Central memory CD8-positive, alpha-beta T cell (primary cell): Measurements from ENCODE around the gene TMEM182.

Experiments
- ATAC-seq: fragments of 150-1000 bp; cut with Tn5 transposase; replicated peaks from 2 replicates; pipeline ENCODE4 v1.10.0; 2022; ENCODE audit warnings: mild to moderate bottlenecking, moderate FRiP score, moderate number of reproducible peaks; ENCODE audit not compliant: poor library complexity, severe bottlenecking; ENCODE audit errors: extremely low read depth
- DNase-seq, 2 donors: peaks; one replicate each; pipeline ENCODE4 v3.0.0; 2021; ENCODE audit warnings: low spot score in 2 of 2
- H3K27ac Mint-ChIP-seq: one replicate; pipeline ENCODE4 v1.8.0; 2022; ENCODE audit warnings: low read depth, mild to moderate bottlenecking, moderate library complexity, mixed read lengths
- H3K27me3 Mint-ChIP-seq: one replicate; pipeline ENCODE4 v1.8.0; 2022; ENCODE audit warnings: mixed read lengths
- H3K36me3 Mint-ChIP-seq: one replicate; pipeline ENCODE4 v1.8.0; 2022; ENCODE audit warnings: mild to moderate bottlenecking, moderate library complexity, mixed read lengths; ENCODE audit not compliant: insufficient read depth
- H3K4me1 Mint-ChIP-seq: one replicate; pipeline ENCODE4 v1.8.0; 2022; ENCODE audit warnings: mixed read lengths
- H3K4me3 Mint-ChIP-seq: one replicate; pipeline ENCODE4 v1.8.0; 2022; ENCODE audit warnings: mild to moderate bottlenecking, moderate library complexity, mixed read lengths
- H3K9me3 Mint-ChIP-seq: one replicate; pipeline ENCODE4 v1.8.0; 2022; ENCODE audit warnings: mixed read lengths

The TMEM182 gene

DNA sequence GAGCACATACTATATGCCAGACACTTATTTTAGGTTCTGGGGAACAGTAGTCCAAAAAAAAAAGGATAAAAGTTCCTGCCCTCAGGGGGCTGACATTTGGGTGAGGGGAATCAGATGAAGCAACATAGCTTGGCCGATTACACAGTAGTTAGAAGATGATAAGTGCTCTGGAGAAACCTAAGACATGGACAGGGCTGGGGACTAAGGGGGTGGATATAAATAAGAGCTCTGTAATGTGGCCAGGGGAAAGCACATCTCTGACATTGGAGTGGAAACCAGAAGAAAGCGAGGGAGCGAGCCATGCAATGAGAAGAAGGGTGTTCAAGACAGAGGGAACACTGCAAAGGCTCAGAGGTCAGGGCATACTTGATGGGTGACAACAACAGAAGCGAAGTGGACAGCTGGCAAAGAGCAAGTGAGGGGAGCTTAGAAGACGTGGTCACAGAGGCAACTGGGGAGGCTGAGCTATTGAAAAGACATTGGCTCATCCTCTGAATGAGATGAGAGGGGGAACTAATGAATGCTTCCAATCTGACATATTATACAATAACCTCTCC is 11.4 kb downstream of the TMEM182 start:
- H3K4me3 Mint-ChIP-seq, result no peak overlapping the region
- no peak for ATAC-seq
- no peak for DNase-seq
- H3K9me3 Mint-ChIP-seq, result no peaks in the 10 kb centered on the region
- H3K4me1 Mint-ChIP-seq, result no peaks in the 10 kb centered on the region
- peaks cover 2% of the 10 kb centered on the region for H3K36me3 Mint-ChIP-seq
- no peak overlapping the region for H3K27ac Mint-ChIP-seq
- H3K27me3 Mint-ChIP-seq, result no peaks in the 10 kb centered on the region

DNA sequence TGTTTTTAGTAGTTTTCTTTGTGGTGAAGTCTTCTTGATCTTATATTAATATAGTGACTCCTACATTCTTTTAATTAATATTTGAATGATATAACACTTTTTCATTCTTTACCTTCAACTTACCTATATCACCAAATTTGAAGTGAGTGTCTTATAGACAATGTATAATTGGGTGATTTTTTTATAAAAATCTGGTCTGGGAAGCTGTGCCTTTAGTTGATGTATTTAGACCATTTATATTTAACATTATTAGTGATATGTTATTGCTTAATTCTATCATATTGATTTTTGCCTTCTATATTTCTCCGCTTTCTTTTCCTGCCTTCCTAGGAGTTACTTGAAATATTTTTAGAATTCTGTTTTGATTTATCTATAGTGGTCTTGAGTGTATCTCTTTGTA is 16.4 kb downstream of the TMEM182 start:
- no peak overlapping the region for H3K4me3 Mint-ChIP-seq
- H3K27ac Mint-ChIP-seq, result no peak overlapping the region
- H3K4me1 Mint-ChIP-seq, result peaks cover 11% of the 10 kb centered on the region
- ATAC-seq (no peak), DNase-seq (no peak)
- H3K27me3 Mint-ChIP-seq, result no peaks in the 10 kb centered on the region
- no peaks in the 10 kb centered on the region for H3K36me3 Mint-ChIP-seq
- H3K9me3 Mint-ChIP-seq, result no peaks in the 10 kb centered on the region

DNA sequence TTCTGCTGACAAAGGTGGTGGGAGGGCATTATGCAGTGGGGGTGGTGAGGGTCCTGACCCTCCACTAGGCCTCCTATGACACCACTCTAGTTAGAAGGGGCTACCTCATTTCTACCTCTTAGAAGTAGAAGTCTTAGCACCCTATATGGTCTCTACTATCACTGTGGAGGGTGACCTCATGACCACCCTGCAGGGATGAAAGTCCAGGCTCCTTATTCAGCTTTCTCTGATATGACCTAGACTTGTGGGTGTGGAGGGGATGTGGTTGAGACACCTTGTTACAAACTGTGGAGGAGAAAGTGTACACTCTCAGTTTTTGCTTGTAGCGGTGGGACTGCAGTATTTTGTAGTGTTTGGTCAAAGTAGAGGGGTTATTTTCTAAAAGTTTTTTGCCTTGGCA is 18.6 kb downstream of the TMEM182 start:
- Mint-ChIP-seq H3K4me1 (peaks cover 11% of the 10 kb centered on the region), H3K27me3 (no peaks in the 10 kb centered on the region), H3K27ac (no peak overlapping the region), H3K4me3 (no peak overlapping the region), H3K9me3 (no peaks in the 10 kb centered on the region), H3K36me3 (no peaks in the 10 kb centered on the region)
- ATAC-seq (no peak), DNase-seq (no peak)

DNA sequence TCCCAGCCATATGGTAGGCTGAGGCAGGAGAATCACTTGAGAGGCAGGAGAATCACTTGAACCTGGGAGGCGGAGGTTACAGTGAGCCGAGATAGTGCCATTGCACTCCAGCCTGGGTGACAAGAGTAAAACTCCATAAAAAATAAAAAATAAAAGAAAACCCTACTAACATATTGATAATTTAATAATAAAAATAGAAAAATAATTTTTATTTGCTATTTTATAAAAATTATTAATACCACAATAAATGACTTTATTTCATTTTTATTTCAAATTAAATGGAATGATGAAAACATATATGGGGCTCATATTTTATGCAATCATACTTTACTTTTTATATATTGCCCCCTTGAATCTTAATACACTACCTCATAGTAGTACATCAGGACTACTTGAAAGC is 20.4 kb downstream of the TMEM182 start:
- Mint-ChIP-seq H3K27me3 (no peaks in the 10 kb centered on the region), H3K4me3 (no peak overlapping the region), H3K36me3 (no peaks in the 10 kb centered on the region), H3K27ac (no peak overlapping the region), H3K4me1 (peaks cover 11% of the 10 kb centered on the region), H3K9me3 (no peaks in the 10 kb centered on the region)
- no peak for DNase-seq
- ATAC-seq, result no peak

DNA sequence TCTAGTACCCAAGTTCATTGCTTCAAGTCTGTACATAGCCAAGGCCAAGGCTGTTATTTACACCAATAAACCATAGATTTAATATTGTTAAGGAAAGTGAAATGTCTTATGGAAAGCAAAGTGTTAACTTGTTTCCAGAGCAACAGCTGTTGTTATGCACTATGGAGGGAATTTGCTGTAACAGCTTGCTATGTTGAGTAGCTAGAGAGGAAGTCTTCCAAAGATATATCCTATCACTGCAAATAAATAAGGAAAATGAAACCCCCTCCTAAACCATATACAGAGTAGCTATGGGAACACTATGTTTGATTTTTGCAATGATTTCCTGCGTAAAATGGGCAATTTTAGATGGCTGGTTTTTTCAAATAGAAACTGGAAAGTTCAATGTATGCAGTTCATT is 21.1 kb downstream of the TMEM182 start:
- H3K4me3 Mint-ChIP-seq, result no peak overlapping the region
- no peaks in the 10 kb centered on the region for H3K27me3 Mint-ChIP-seq
- H3K36me3 Mint-ChIP-seq, result no peaks in the 10 kb centered on the region
- peaks cover 11% of the 10 kb centered on the region for H3K4me1 Mint-ChIP-seq
- DNase-seq (no peak), ATAC-seq (no peak)
- no peaks in the 10 kb centered on the region for H3K9me3 Mint-ChIP-seq
- no peak overlapping the region for H3K27ac Mint-ChIP-seq

DNA sequence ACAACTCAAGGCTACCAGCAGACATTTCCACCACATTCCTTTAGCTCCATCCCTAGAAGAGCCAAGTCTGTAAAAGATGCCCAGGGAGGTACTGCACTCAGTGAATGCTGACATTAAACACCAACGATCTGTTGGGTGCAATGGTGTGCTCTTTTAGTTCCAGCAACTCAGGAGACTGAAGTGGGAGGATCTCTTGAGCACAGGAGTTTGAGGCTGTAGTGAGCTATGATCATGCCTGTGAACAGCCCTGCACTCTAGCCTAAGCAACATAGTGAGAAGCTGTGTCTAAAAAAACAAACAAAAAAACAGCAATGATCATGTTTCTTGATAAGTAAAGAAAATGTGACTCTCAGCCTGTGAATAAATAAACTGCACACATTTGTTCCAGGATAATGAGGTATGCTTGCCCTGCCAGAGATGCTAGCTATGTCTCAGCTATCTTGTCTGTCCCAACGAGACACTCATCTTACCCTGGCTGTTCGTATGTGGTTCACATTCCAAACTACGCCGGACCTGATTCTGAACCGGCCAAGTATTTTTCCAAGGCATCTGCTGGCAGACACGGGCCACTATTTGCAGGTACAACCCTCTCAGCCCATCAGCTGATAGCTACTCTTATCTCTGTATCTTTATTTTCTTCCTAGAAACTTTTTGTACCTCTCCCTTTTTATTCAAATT is 21.8 kb downstream of the TMEM182 start:
- Mint-ChIP-seq H3K27ac (no peak overlapping the region), H3K27me3 (no peaks in the 10 kb centered on the region), H3K4me3 (no peak overlapping the region), H3K9me3 (no peaks in the 10 kb centered on the region), H3K36me3 (no peaks in the 10 kb centered on the region), H3K4me1 (peaks cover 11% of the 10 kb centered on the region)
- DNase-seq (no peak), ATAC-seq (no peak)

DNA sequence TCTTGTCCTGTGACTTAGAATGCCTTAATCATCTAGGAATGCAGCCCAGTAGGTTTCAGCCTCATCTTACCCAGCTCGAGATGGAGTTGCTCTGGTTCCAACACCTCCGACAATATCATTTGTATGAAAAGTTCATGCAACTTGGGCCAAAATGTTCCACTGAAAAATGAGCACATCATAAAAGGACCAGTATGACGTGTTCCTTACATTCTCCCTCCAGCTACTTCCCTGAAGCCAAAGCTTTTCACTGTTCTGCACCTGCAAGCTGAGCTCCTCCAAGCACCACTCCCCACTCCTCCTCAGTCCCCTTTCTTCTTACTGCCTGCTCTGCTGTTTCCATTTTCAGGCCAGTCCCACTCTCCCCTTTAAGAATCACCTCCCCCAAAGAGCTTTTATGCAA is 23.1 kb downstream of the TMEM182 start:
- no peaks in the 10 kb centered on the region for H3K36me3 Mint-ChIP-seq
- H3K27ac Mint-ChIP-seq, result no peak overlapping the region
- ATAC-seq (no peak), DNase-seq (no peak)
- H3K27me3 Mint-ChIP-seq, result no peaks in the 10 kb centered on the region
- H3K4me1 Mint-ChIP-seq, result peaks cover 11% of the 10 kb centered on the region
- H3K4me3 Mint-ChIP-seq, result no peak overlapping the region
- H3K9me3 Mint-ChIP-seq, result no peaks in the 10 kb centered on the region

DNA sequence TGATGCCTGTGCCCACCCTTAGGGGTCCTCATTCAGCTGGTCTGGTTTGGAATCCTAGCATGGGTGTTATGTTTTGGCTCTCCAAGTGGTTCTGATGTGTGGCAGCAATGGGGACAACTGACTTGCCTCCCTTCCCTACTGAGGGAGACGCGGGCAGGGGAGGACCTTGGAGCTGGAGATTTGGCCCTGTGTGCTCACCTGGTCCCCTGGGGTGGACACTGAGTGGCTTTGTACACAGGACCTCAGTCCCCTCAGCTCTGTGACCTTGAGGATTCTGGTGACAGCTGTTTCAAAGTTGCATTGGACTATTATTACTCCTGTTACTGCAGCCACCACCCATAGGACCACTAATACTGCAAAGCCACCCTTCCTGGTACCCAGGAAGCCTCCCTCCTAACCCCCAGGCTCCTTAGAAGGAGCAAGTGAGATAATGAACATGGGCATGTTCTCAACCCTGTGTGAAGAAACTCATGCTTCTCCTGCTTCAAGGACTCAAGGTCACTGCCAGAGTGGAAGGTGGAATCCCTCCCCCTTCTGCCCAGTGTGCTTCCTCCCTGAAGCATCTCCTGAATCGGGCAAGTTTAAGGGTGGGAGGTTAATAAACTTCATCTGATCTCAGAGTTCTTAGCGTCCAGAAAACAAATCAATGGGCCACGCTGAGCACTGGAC is 26.5 kb downstream of the TMEM182 start:
- ATAC-seq (no peak), DNase-seq (no peak)
- H3K36me3 Mint-ChIP-seq, result no peaks in the 10 kb centered on the region
- no peak overlapping the region for H3K4me3 Mint-ChIP-seq
- H3K9me3 Mint-ChIP-seq, result no peaks in the 10 kb centered on the region
- H3K4me1 Mint-ChIP-seq, result no peaks in the 10 kb centered on the region
- no peak overlapping the region for H3K27ac Mint-ChIP-seq
- no peaks in the 10 kb centered on the region for H3K27me3 Mint-ChIP-seq

DNA sequence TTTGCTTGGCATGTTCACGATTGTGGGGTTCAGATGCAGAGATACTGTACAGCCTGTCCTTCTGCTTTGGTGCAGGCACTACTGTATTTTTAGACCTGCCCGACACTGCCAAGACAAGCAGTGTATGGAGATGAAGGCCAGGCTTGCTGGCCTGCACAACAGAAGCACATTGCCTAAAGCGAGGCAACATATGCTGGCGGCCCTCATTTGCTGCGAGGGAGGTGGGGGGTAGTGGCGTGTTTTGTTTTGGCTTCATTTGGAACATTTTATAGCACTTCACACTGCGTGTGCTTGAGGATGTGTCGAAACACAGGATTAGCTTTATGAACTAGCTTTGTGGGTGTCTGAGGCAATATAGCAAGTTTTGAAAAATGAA is 27.0 kb downstream of the TMEM182 start:
- H3K27me3 Mint-ChIP-seq, result no peaks in the 10 kb centered on the region
- H3K9me3 Mint-ChIP-seq, result no peaks in the 10 kb centered on the region
- H3K4me3 Mint-ChIP-seq, result no peak overlapping the region
- H3K27ac Mint-ChIP-seq, result no peak overlapping the region
- H3K4me1 Mint-ChIP-seq, result no peaks in the 10 kb centered on the region
- ATAC-seq (no peak), DNase-seq (no peak)
- no peaks in the 10 kb centered on the region for H3K36me3 Mint-ChIP-seq

DNA sequence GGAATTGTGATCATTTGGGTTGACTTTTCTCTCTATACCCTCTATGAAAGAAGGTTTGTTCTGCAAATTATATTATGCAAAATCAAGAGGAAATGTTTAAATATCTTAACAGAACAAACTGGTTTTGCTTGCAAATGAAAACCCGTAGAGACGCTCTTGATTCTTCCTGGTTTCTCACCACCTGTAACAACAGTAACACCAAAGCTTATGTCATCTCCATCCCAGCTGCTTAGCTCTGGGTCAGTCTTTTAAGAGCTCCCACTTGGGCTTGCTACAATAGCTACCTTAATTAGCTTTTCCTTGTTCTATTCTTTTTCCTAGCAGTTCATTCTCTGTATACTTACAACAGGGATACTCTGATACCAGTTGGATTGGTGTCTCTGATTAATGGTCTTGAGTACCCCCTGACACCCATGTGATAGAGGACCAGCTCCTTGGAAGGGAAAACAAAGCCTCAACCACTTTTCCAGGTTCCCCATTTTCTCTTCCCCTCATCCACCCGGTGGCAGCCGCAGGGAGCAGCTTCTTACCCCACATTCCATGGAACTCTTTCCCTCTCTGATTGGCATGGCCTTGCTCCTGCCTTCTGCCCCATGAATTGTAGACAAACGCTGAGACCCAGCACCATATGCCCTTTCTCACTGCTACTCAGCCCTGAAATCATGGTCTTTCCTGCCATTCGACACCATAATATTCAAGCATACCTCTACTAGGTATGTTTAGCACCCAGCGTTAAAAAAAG is 27.7 kb downstream of the TMEM182 start:
- no peak overlapping the region for H3K27ac Mint-ChIP-seq
- no peaks in the 10 kb centered on the region for H3K36me3 Mint-ChIP-seq
- ATAC-seq (no peak), DNase-seq (no peak)
- H3K27me3 Mint-ChIP-seq, result no peaks in the 10 kb centered on the region
- no peak overlapping the region for H3K4me3 Mint-ChIP-seq
- H3K4me1 Mint-ChIP-seq, result no peaks in the 10 kb centered on the region
- H3K9me3 Mint-ChIP-seq, result no peaks in the 10 kb centered on the region

DNA sequence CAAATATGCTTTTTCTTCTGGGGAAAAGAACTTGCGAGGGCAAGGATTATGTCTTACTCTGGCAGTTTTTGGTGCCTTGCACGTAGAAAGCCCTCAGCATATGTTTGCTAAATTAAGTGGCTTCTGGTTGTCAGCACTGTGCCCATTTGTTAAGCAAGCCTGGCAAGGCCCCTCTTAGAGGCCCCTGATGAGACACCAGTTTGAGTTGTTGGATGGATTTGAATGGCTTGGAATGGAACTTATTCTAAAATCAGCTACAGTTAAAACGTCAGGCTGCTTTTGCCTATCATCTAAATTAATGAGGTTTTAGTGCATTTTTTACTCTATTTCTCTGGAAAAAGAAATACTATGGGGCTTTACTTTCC is 28.2 kb downstream of the TMEM182 start:
- H3K27me3 Mint-ChIP-seq, result no peaks in the 10 kb centered on the region
- no peaks in the 10 kb centered on the region for H3K9me3 Mint-ChIP-seq
- ATAC-seq, result no peak
- H3K27ac Mint-ChIP-seq, result no peak overlapping the region
- DNase-seq, result no peak
- no peaks in the 10 kb centered on the region for H3K4me1 Mint-ChIP-seq
- H3K4me3 Mint-ChIP-seq, result no peak overlapping the region
- no peaks in the 10 kb centered on the region for H3K36me3 Mint-ChIP-seq

DNA sequence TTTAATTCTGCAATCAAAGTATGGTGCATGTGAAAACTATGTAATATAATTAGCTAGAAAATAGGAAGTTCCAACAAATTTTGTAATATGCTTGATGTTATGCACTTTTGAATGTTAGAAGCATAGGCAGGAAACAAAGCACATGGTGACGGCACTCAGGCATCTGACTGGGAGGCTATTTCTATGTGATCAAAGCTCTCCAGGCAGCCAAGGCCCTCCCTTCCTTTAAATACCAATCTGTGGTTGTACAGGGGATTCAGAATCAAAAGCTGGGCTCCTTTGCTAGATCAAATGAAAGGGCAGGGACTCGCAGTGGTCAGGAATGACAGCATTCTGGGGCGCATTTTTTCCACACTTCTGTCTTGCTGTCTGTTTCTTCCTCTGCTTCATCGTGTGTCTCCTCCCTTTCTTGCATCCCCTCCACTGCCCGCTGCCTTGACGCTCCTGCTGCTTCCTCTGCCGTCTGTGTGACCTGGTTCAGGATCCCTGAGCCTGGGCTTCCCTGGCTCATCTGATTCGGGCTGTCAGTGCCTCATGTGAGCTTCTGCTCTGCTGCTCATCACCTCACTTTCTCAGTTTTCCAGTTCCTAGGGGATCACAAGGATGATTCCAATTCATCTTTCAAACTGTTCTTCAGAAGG is 30.9 kb downstream of the TMEM182 start:
- Mint-ChIP-seq H3K27ac (no peak overlapping the region), H3K27me3 (no peaks in the 10 kb centered on the region), H3K4me3 (no peak overlapping the region), H3K4me1 (no peaks in the 10 kb centered on the region), H3K9me3 (no peaks in the 10 kb centered on the region), H3K36me3 (no peaks in the 10 kb centered on the region)
- ATAC-seq, result no peak
- DNase-seq, result no peak
